H1 (cell line): ENCODE results near the gene KCNK3. TPM values are rescaled to one million over a fixed set of nuclear protein-coding genes. Genes with fewer than 3 reads are reported as not detected.

Experiments used
- CTCF ChIA-PET: fragments of 300-600 bp; sonication (Branson Sonifier 250); formaldehyde crosslinking; loops from one replicate; lab custom pipeline; 2021; ENCODE audit not compliant: partially characterized antibody; lab: Charles Lee
- POLR2A ChIA-PET: fragments of 300-600 bp; sonication (Branson Sonifier 250); formaldehyde crosslinking; loops from one replicate; lab custom pipeline; 2021; ENCODE audit warnings: inconsistent platforms; ENCODE audit not compliant: partially characterized antibody; lab: Charles Lee
- DNase-seq, 2 experiments: peaks; one replicate each; pipeline versions ENCODE4 v3.0.0 to v3.0.0-alpha.2; 2010 to 2022; ENCODE audit warnings: low spot score in 2 of 2, low read depth in 1 of 2, mixed read lengths in 1 of 2
- FAIRE-seq: peaks from 2 replicates; lab custom pipeline; 2011; peaks lifted over from hg19 to GRCh38; lab: Jason Lieb, UNC
- H2AFZ ChIP-seq: 2 replicates; pipeline ENCODE4 v1.8.1; 2012; ENCODE audit warnings: low read length, inconsistent platforms
- H2AK5ac ChIP-seq: 2 replicates; pipeline ENCODE4 v1.6.1; 2013; ENCODE audit warnings: low read depth, low read length
- H2BK120ac ChIP-seq: replicated peaks from 2 replicates; pipeline ENCODE3; 2013; ENCODE audit warnings: low read depth, low read length, inconsistent platforms
- H2BK12ac ChIP-seq: 2 replicates; pipeline ENCODE4 v1.6.1; 2013; ENCODE audit warnings: low read depth, low read length
- H2BK15ac ChIP-seq: 2 replicates; pipeline ENCODE4 v1.6.1; 2013; ENCODE audit warnings: low read length
- H2BK20ac ChIP-seq: 2 replicates; pipeline ENCODE4 v1.6.1; 2013; ENCODE audit warnings: low read length
- H2BK5ac ChIP-seq: 2 replicates; pipeline ENCODE4 v1.6.1; 2013; ENCODE audit warnings: low read depth, low read length
- H3K14ac ChIP-seq: 2 replicates; pipeline ENCODE4 v1.6.1; 2013; ENCODE audit warnings: inconsistent platforms; ENCODE audit not compliant: insufficient read length
- H3K18ac ChIP-seq: 2 replicates; pipeline ENCODE4 v1.6.1; 2013; ENCODE audit warnings: low read length; ENCODE audit errors: extremely low read depth
- H3K23ac ChIP-seq: 2 replicates; pipeline ENCODE4 v1.6.1; 2013; ENCODE audit warnings: inconsistent platforms; ENCODE audit not compliant: insufficient read length
- H3K23me2 ChIP-seq: 2 replicates; pipeline ENCODE4 v1.6.1; 2013; ENCODE audit warnings: low read depth, low read length
- H3K27ac ChIP-seq: 2 replicates; pipeline ENCODE4 v1.6.1; 2011; ENCODE audit warnings: low read depth, low read length, inconsistent platforms
- H3K27me3 ChIP-seq, 4 experiments: replicated peaks in 1 of 4; 1 replicate in 1 of 4; 2 replicates in 3 of 4; pipeline versions ENCODE4 v1.6.1 to v1.8.1; 2011 to 2013; ENCODE audit warnings: low read length in 3 of 4, mild to moderate bottlenecking in 3 of 4, inconsistent platforms in 2 of 4, mixed read lengths in 2 of 4, moderate library complexity in 1 of 4; ENCODE audit not compliant: control insufficient read depth in 3 of 4, insufficient read depth in 3 of 4; ENCODE audit errors: extremely low read depth in 1 of 4
- H3K36me3 ChIP-seq, 4 experiments: 2 replicates each; pipeline versions ENCODE4 v1.6.1 to v1.8.1; 2011 to 2013; ENCODE audit warnings: mild to moderate bottlenecking in 4 of 4, low read length in 3 of 4, moderate library complexity in 2 of 4, control low read depth in 1 of 4, inconsistent platforms in 1 of 4; ENCODE audit not compliant: insufficient read depth in 4 of 4, control insufficient read depth in 2 of 4
- H3K4ac ChIP-seq: replicated peaks from 2 replicates; pipeline ENCODE3; 2013; ENCODE audit warnings: low read length, low read depth, mixed read lengths, inconsistent platforms; ENCODE audit not compliant: insufficient read length
- H3K4me1 ChIP-seq, 4 experiments: replicated peaks in 1 of 4; 1 replicate in 1 of 4; 2 replicates in 3 of 4; pipeline versions ENCODE4 v1.6.1 to v1.8.1; 2011 to 2013; ENCODE audit warnings: low read length in 3 of 4, inconsistent platforms in 2 of 4, mixed read lengths in 1 of 4; ENCODE audit not compliant: insufficient read depth in 4 of 4, control insufficient read depth in 3 of 4
- H3K4me2 ChIP-seq, 2 experiments: 2 replicates each; pipeline versions ENCODE4 v1.6.1 to v1.8.1; 2011 to 2013; ENCODE audit warnings: low read depth in 2 of 2, low read length in 2 of 2, control low read depth in 1 of 2, inconsistent platforms in 1 of 2, mild to moderate bottlenecking in 1 of 2; ENCODE audit not compliant: insufficient read depth in 1 of 2
- H3K4me3 ChIP-seq, 4 experiments: fragments of 200-600, 300-600 bp in 1 of 4; sonication (generic), shearing (Covaris generic), sonication (Bioruptor Twin) in 1 of 4; 2 replicates each; pipeline versions ENCODE4 v1.5.1 to v1.8.1; 2011 to 2016; ENCODE audit warnings: low read length in 4 of 4, low read depth in 3 of 4, control low read depth in 2 of 4, inconsistent platforms in 2 of 4, mild to moderate bottlenecking in 2 of 4, mixed read lengths in 1 of 4, moderate library complexity in 1 of 4; ENCODE audit not compliant: insufficient read depth in 2 of 4; ENCODE audit errors: extremely low read depth in 1 of 4
- H3K56ac ChIP-seq: replicated peaks from 2 replicates; pipeline ENCODE3; 2013; ENCODE audit warnings: low read depth, mild to moderate bottlenecking, mixed read lengths, low read length, inconsistent platforms; ENCODE audit not compliant: insufficient read length
- H3K79me1 ChIP-seq: 2 replicates; pipeline ENCODE4 v1.6.1; 2013; ENCODE audit warnings: low read depth, low read length, control low read depth
- H3K79me2 ChIP-seq, 2 experiments: 2 replicates each; pipeline versions ENCODE4 v1.6.1 to v1.8.1; 2012 to 2013; ENCODE audit warnings: low read length in 2 of 2, mild to moderate bottlenecking in 2 of 2, inconsistent platforms in 1 of 2; ENCODE audit not compliant: insufficient read depth in 2 of 2, control insufficient read depth in 1 of 2
- H3K9ac ChIP-seq, 4 experiments: replicated peaks in 1 of 4; 1 replicate in 1 of 4; 2 replicates in 3 of 4; pipeline versions ENCODE4 v1.6.1 to v1.8.1; 2011 to 2013; ENCODE audit warnings: low read depth in 3 of 4, low read length in 3 of 4, control low read depth in 2 of 4, mild to moderate bottlenecking in 2 of 4, moderate library complexity in 2 of 4, inconsistent platforms in 1 of 4; ENCODE audit errors: extremely low read depth in 1 of 4
- H3K9me3 ChIP-seq, 2 experiments: 2 replicates each; pipeline versions ENCODE4 v1.6.1 to v1.8.1; 2012 to 2013; ENCODE audit warnings: mild to moderate bottlenecking in 2 of 2, moderate library complexity in 2 of 2, control low read depth in 1 of 2, inconsistent platforms in 1 of 2, low read depth in 1 of 2, low read length in 1 of 2, mixed read lengths in 1 of 2; ENCODE audit not compliant: insufficient read depth in 2 of 2
- H4K20me1 ChIP-seq, 2 experiments: replicated peaks in 1 of 2; 2 replicates each; pipeline versions ENCODE3 to v1.8.1; 2011 to 2013; ENCODE audit warnings: inconsistent platforms in 2 of 2, low read length in 2 of 2, mild to moderate bottlenecking in 1 of 2; ENCODE audit not compliant: insufficient read depth in 2 of 2, control insufficient read depth in 1 of 2
- H4K5ac ChIP-seq: 2 replicates; pipeline ENCODE4 v1.6.1; 2013; ENCODE audit warnings: low read length, low read depth, mixed read lengths, inconsistent platforms; ENCODE audit not compliant: insufficient read length
- H4K8ac ChIP-seq: 2 replicates; pipeline ENCODE4 v1.8.0; 2013; ENCODE audit warnings: mild to moderate bottlenecking, moderate library complexity, low read length, inconsistent platforms; ENCODE audit not compliant: insufficient read depth; ENCODE audit errors: extremely low read depth
- H4K91ac ChIP-seq: replicated peaks from 2 replicates; pipeline ENCODE3; 2013; ENCODE audit warnings: low read length, mixed read lengths, inconsistent platforms; ENCODE audit not compliant: insufficient read length
- CBX8 ChIP-seq: fragments of 300-800, 300-1000 bp; sonication (generic); IDR thresholded peaks from 2 replicates; pipeline ENCODE4 v1.7.1; 2016; ENCODE audit warnings: low read depth, low read length, borderline replicate concordance
- JUND ChIP-seq: IDR thresholded peaks from 2 replicates; pipeline ENCODE4 v1.6.1; 2011; ENCODE audit warnings: mild to moderate bottlenecking, improper control_type of control experiment, low read length
- KDM1A ChIP-seq: fragments of 200-600, 300-600 bp; sonication (generic); IDR thresholded peaks from 2 replicates; pipeline ENCODE4 v1.7.1; 2016; ENCODE audit warnings: mild to moderate bottlenecking, low read length, borderline replicate concordance
- MAFK ChIP-seq: IDR thresholded peaks from 2 replicates; pipeline ENCODE4 v1.6.1; 2012; ENCODE audit warnings: low read depth, mild to moderate bottlenecking, improper control_type of control experiment, low read length
- POLR2A ChIP-seq, 2 experiments: IDR thresholded peaks; 1 replicate in 1 of 2; 2 replicates in 1 of 2; pipeline ENCODE4 v1.6.1; 2011; ENCODE audit warnings: low read depth in 2 of 2, low read length in 2 of 2, mild to moderate bottlenecking in 2 of 2; ENCODE audit errors: control extremely low read depth in 1 of 2
- RXRA ChIP-seq: IDR thresholded peaks from 2 replicates; pipeline ENCODE4 v1.6.1; 2011; ENCODE audit warnings: low read depth, mild to moderate bottlenecking, low read length, moderate library complexity; ENCODE audit not compliant: insufficient read depth
- SIX5 ChIP-seq: IDR thresholded peaks from 2 replicates; pipeline ENCODE4 v1.6.1; 2011; ENCODE audit warnings: mild to moderate bottlenecking, low read depth, low read length
- SP2 ChIP-seq: IDR thresholded peaks from 2 replicates; pipeline ENCODE4 v1.6.1; 2012; ENCODE audit warnings: mild to moderate bottlenecking, low read length, inconsistent platforms
- TAF1 ChIP-seq: IDR thresholded peaks from 2 replicates; pipeline ENCODE4 v1.6.1; 2011; ENCODE audit warnings: mild to moderate bottlenecking, low read depth, low read length
- TEAD4 ChIP-seq: IDR thresholded peaks from 2 replicates; pipeline ENCODE4 v1.6.1; 2012; ENCODE audit warnings: low read depth, low read length, inconsistent platforms, mixed read lengths
- YY1 ChIP-seq: IDR thresholded peaks from 2 replicates; pipeline ENCODE4 v1.6.1; 2011; ENCODE audit warnings: low read depth, mild to moderate bottlenecking, low read length
- ZNF274 ChIP-seq: IDR thresholded peaks from 2 replicates; pipeline ENCODE4 v1.7.0; 2012; ENCODE audit warnings: low read length, borderline replicate concordance; ENCODE audit errors: extremely low read depth
- WGBS, 2 experiments: shearing (Covaris generic) in 1 of 2; methylation state at CpG; one replicate each; pipeline versions ENCODE4 v1.1.6 to v1.1.7; 2013 to 2015; ENCODE audit warnings: low lambda C conversion rate in 2 of 2, mixed read lengths in 2 of 2, inconsistent platforms in 1 of 2, low coverage in 1 of 2, missing lambda C conversion rate in 1 of 2; ENCODE audit not compliant: insufficient replicate concordance in 2 of 2, insufficient coverage in 1 of 2, insufficient read length in 1 of 2; ENCODE audit errors: extremely low coverage in 1 of 2, missing lambda C conversion rate in 1 of 2; 5-methylcytosine and 5-hydroxymethylcytosine counted together
- polyA plus RNA-seq, 7 experiments: library from polyadenylated mRNA; depleted of rRNA in 3 of 7; stranded (reverse) in 5 of 7; unstranded in 2 of 7; fragments of >200 nt in 5 of 7; fragments of 200-250 nt in 2 of 7; gene quantifications; 1 replicate in 5 of 7; 2 replicates in 1 of 7; 4 replicates in 1 of 7; pipeline versions ENCODE4 v1.2.1 to v1.2.3, GENCODE V29; 2011 to 2013; ENCODE audit warnings: missing spikeins in 2 of 7, mixed read lengths in 2 of 7
- total RNA-seq: library from RNA; stranded (reverse); fragmentation: NEBNext Ultra II Directional; extraction: Animal tissue kit (Norgen Biotek cat#: 25700); gene quantifications from 2 replicates; pipeline ENCODE4 v1.2.1, GENCODE V29; 2021

KCNK3 gene
- total and polyA plus RNA-seq, 2 of the 8 experiments (the other 6 are each of a cell fraction or from before 2014, with no cell fraction given), result 0.29 to 0.30 TPM

DNA sequence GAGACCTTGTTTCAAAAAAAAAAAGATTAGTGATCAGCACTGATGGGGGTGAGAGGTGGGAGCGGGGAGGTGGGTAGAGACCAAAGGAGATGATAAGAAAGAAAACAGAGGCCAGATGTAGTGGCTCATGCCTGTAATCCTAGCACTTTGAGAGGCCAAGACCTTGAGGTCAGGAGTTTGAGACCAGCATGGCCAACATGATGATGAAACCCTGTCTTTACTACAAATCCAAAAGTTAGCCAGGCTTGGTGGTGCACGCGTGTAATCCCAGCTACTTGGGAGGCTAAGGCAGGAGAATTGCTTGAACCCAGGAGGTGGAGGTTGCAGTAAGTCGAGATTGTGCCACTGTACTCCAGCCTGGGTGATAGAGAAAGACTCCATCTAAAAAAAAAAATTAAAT lies 62.0 kb downstream of the KCNK3 start:
- no peaks in the 10 kb centered on the region for H4K20me1 ChIP-seq
- no peak overlapping the region; the same call in 1 of the 2 replicates for H2BK15ac ChIP-seq
- H3K23me2 ChIP-seq, result no peaks in the 10 kb centered on the region
- H3K4me3 ChIP-seq, result no peak overlapping the region
- ChIA-PET CTCF (interaction anchor here (0.7 to 3.0 kb wide), 3 partner anchors 16 to 177 kb away, joined by 4 to 9 read pairs (median 9); no protein-coding TSS in a partner anchor), POLR2A (interaction anchor here (1.3 kb wide), 1 partner anchor 31 kb away, joined by 5 read pairs; the partner anchor contains the start of gene CENPA)
- H4K8ac ChIP-seq, result no peak overlapping the region
- no peaks in the 10 kb centered on the region for H3K79me1 ChIP-seq
- FAIRE-seq, result no peak
- H4K5ac ChIP-seq, result no peak overlapping the region
- no peak overlapping the region for H3K23ac ChIP-seq
- peaks cover 0 to 14% (median 10%) of the 10 kb centered on the region in 4 experiments; a peak in 6 of 7 replicates for H3K27me3 ChIP-seq
- H3K9ac ChIP-seq, result no peak overlapping the region
- H3K36me3 ChIP-seq, result no peaks in the 10 kb centered on the region
- H4K91ac ChIP-seq, result no peak overlapping the region
- no peak for DNase-seq
- H2AK5ac ChIP-seq, result no peak overlapping the region
- no peak overlapping the region for H2AFZ ChIP-seq
- H3K18ac ChIP-seq, result no peak overlapping the region
- no peak overlapping the region for H3K4ac ChIP-seq
- H2BK5ac ChIP-seq, result no peak overlapping the region
- no peak overlapping the region; the same call in 1 of the 2 replicates for H2BK12ac ChIP-seq
- no peak overlapping the region for H3K27ac ChIP-seq
- no peaks in the 10 kb centered on the region for H3K79me2 ChIP-seq
- H3K4me2 ChIP-seq, result no peak overlapping the region; a peak in 1 of 4 replicates
- no peak overlapping the region for H3K56ac ChIP-seq
- H2BK120ac ChIP-seq, result no peak overlapping the region
- peaks cover 11 to 22% (median 17%) of the 10 kb centered on the region in 4 experiments for H3K4me1 ChIP-seq
- 99% methylated on average over 4 of the region's 4 CpGs; no CpG with 5 or more reads in 1 of the 2 experiments for WGBS, 2 experiments
- TF ChIP-seq YY1 (no peak), JUND (no peak), KDM1A (no peak), TAF1 (no peak), TEAD4 (no peak), ZNF274 (no peak), MAFK (no peak), SP2 (no peak), POLR2A (IDR thresholded peaks at IDR 0.05; ENCODE audit: control extremely low read depth in 1 of 2, low read depth in 2 of 2, low read length in 2 of 2) (no peak), SIX5 (no peak), RXRA (no peak), CBX8 (no peak)
- TF ChIP-seq, all 59 proteins: peak for 0
- H2BK20ac ChIP-seq, result no peak overlapping the region
- peaks cover 3% of the 10 kb centered on the region in 2 experiments; a peak in 2 of 4 replicates for H3K9me3 ChIP-seq
- H3K14ac ChIP-seq, result no peak overlapping the region
